GM12801 (cell line): ENCODE measurements around the gene ABCG1.

Experiments used
- TF ChIP-seq, protein P1 (sequence below): IDR thresholded peaks from one replicate; pipeline ENCODE4 v1.5.1; 2011; ENCODE audit warnings: control low read depth; ENCODE audit not compliant: insufficient read length; ENCODE audit errors: extremely low read depth

The ABCG1 gene

GRCh38 chr21:42225571-42226155, 6.7 kb downstream of the ABCG1 start:
- TF ChIP-seq, protein P1, sequence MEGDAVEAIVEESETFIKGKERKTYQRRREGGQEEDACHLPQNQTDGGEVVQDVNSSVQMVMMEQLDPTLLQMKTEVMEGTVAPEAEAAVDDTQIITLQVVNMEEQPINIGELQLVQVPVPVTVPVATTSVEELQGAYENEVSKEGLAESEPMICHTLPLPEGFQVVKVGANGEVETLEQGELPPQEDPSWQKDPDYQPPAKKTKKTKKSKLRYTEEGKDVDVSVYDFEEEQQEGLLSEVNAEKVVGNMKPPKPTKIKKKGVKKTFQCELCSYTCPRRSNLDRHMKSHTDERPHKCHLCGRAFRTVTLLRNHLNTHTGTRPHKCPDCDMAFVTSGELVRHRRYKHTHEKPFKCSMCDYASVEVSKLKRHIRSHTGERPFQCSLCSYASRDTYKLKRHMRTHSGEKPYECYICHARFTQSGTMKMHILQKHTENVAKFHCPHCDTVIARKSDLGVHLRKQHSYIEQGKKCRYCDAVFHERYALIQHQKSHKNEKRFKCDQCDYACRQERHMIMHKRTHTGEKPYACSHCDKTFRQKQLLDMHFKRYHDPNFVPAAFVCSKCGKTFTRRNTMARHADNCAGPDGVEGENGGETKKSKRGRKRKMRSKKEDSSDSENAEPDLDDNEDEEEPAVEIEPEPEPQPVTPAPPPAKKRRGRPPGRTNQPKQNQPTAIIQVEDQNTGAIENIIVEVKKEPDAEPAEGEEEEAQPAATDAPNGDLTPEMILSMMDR, result no peak

- TF ChIP-seq, protein P1, result no peak
Measured at GRCh38 chr21:42226626-42227025, 7.7 kb downstream of the ABCG1 start.

GRCh38 chr21:42227909-42228708, 9.2 kb downstream of the ABCG1 start:
- TF ChIP-seq, protein P1, result no peak

GRCh38 chr21:42228709-42229220, 9.8 kb downstream of the ABCG1 start:
- TF ChIP-seq, protein P1, result no peak

- TF ChIP-seq, protein P1, result no peak
Measured at GRCh38 chr21:42229676-42230075, 10.7 kb downstream of the ABCG1 start.

GRCh38 chr21:42230178-42230577, 11.2 kb downstream of the ABCG1 start:
- TF ChIP-seq, protein P1, result no peak

DNA sequence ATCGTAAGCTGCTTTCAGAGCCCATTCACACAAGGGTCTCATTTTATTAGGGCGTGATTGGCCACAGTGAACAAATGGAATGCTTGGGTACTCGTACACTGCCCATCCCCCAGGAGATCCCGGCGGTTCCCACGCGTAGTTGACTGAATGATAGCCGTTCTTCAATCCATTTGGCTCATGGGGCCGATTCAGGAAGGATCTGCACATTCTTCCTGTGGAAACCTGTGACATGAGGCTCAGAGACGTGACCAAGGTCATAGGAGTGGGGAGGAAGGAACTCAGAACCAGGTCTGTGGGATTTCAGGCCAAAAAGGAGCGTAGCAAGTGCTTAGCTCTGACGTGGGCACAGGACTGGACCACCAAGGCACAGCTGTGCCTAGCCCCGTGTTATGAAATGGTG, 11.7 kb downstream of the ABCG1 start:
- TF ChIP-seq, protein P1, result no peak
